IPS DF 19.7 (cell line): Measurements from ENCODE around the gene MLLT3.
A peak's percentile ranks its signal among the peaks of the same experiment; 100 is the strongest.
"Not testable (repeated sequence)": the region's sequence is repeated elsewhere in the genome, so short reads cannot be mapped to it uniquely, and the experiment has no call there.

ENCODE experiments used
- DNase-seq: peaks from one replicate; pipeline ENCODE4 v3.0.0-alpha.2; 2013; ENCODE audit warnings: low read depth, low spot score

The MLLT3 gene

GRCh38 chr9:20597862-20598261 lies 24.4 kb downstream of the MLLT3 start:
- DNase-seq, result no peak

DNA sequence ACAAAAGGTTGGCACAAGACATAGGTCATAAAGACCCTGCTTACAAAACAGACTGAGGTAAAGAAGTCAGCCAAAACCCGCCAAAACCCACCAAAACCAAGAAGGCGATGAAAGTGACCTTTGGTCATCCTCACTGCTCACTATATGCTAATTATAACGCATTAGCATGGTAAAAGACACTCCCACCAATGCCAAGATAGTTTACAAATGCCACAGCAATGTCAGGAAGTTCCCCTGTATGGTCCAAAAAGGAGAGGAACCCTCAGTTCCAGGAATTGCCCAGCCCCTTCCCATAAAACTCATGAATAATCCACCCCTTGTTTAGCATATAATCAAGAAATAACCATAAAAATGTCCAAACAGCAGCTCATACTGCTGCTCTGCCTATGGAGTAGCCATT lies 27.7 kb downstream of the MLLT3 start:
- DNase-seq, result no peak

GRCh38 chr9:20593537-20593936 lies 28.8 kb downstream of the MLLT3 start:
- DNase-seq, result no peak

DNA sequence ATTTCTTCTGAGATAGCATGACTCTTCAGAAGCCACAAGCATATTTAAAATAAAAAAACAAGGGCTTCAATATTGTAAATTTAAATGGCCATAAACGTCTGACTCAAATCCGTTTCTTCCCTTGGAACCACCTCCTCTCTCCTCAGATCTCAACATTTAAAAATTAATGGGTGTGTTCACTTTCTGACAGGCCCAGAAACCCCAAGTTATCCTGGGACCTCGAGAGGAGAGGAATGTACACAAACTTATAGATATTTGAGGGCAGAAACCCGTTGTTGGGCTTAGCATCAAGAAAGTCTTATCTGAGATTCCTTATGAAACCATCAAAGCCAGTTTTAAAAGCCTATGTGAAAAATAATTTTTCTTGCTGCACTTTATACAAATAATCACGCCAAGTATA lies 29.2 kb downstream of the MLLT3 start:
- DNase-seq, result no peak

DNA sequence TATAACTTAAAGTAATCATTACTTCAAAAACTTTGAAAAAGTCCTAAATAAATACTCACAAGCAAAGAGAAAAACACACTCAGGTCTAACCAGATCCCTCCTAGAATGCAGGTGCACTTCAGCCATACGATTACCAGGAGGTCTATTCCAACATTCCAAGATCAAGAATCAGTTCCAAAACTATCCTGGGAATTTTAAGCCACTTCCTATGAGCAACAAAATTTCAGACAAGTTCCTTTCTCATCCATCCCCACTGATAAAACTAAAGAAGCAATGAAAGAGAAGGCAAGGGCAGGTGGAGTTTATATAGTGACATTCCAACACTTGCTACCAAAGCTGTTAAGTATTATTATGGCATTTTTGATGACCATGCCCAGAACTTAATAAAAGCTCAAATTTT lies 29.6 kb downstream of the MLLT3 start:
- no peak for DNase-seq

GRCh38 chr9:20591223-20591622 lies 31.1 kb downstream of the MLLT3 start:
- DNase-seq, result no peak

DNA sequence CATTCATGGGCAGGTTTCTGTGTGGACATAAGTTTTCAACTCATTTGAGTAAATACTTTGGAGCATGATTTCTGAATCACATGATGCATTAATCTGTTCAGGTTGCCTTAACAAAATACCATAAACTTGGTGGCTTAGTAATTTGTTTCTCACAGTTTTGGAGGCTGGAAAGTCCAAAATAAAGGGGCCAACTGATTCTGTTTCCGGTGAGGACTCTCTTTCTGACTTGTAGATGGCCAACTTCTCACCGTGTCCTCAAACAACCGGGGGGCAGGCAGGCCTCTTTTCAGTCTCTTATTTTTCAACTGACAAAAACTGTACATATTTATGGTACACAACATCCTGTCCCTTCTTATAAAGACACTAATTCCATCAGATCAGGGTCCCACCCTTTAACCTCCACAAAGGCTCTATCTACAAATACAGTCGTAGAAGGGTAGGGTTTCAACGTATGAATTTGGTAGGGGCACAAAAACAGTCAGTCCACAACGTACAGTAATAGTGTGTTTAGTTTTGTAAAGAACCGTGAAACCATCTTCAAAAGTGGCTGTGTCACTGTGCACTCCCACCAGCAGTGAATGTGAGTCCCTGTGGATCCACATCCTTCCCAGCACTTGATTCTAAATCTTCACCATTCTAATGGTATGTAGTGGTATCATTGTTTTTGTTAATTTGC lies 37.2 kb downstream of the MLLT3 start:
- DNase-seq, result no peak

GRCh38 chr9:20583088-20583487 lies 39.2 kb downstream of the MLLT3 start:
- not testable (repeated sequence) for DNase-seq

- no peak for DNase-seq
These were observed 40.1 kb downstream of the MLLT3 start for GRCh38 chr9:20582150-20582549.

DNA sequence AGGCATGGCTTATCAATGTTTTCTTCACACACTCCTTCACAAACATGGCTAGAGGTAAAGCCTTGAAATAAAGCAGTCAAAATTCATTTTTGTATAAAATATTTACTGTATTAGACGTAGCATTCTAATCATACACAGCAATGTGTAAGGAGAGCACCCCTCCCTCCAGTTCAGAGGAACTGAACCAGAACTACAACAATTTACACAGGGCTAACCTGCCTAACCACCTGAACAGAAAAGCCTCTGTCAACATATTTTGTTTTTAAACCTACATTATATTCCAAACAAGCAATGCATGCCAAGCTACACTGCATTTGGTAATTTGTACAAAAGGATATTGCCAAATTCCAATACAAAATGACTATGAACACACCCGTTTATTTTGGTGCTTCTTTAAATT lies 41.6 kb downstream of the MLLT3 start:
- no peak for DNase-seq

DNA sequence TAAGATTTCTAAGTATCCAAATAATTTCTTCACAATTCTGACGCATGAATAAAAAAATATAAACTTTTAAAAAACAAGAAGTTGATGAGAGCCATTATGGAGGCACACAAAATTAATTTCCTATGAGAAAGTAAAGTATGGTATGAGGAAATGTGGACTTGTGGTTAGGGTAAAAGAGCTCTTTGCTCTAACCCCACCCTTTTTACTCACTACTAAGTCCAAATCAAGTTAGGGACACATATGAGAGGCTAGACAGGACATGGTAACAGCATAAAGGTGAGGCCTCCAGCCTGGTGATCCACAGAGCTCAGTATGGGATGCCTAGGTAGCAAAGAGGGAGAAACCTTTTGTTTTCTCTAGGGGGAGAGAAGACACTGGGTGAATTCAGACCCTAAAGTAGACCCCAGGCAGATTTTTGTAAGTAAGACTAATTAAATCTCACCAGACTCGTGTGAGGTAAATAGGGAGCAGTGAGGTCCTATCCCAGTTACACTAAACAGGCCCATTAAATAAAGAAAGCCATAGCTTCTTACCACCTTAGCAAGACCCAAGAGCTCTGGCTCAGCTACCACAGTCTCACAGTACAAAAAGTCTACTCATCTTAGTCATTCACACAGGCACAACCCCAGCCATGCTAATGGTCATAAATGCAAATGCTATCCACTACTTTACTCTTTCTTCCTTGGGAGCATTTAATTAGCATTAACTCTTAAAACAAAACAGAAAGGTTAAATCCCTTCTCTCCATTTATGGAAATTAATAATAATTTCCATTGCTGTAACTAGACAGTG lies 42.6 kb downstream of the MLLT3 start:
- DNase-seq, result no peak

DNA sequence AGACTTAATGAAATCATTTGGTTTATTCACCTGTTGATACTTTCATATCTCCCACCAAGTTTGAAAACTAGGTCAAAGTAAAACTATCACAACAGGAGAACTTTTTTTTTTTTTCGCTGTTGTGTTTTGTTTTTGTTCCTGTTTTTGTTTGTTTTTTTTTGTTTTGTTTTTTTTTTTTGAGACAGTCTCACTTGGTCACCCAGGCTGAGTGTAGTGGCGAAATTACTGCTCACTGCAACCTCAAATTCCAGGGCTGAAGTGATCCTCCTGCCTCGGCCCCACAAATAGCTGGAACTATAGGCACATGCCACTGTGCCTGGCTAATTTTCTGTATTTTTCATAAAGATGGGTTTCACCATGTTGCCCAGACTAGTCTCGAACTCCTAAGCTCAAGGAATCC lies 49.3 kb downstream of the MLLT3 start:
- DNase-seq, result no peak

GRCh38 chr9:20570756-20571155 lies 51.5 kb downstream of the MLLT3 start:
- no peak for DNase-seq

DNA sequence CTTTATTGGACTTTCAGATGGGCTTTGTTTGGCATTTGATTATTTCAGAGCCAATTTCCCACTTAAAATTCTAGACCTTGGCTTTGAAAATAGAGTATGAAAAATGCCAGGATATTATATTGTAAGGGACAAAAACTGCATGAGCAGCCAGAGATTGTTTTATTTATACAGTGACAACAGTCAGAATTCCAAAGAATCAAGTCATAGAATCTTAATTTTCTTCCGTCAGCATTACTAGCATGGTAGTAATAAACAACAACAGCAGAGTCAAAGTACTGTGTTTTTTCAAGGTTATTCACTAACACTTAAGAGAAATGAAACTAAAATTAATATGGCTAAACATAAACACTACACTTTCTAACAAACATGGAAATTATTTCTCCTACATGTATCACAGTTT lies 52.2 kb downstream of the MLLT3 start:
- no peak for DNase-seq

- DNase-seq, result no peak
These were observed 52.8 kb downstream of the MLLT3 start for GRCh38 chr9:20569525-20569924.

DNA sequence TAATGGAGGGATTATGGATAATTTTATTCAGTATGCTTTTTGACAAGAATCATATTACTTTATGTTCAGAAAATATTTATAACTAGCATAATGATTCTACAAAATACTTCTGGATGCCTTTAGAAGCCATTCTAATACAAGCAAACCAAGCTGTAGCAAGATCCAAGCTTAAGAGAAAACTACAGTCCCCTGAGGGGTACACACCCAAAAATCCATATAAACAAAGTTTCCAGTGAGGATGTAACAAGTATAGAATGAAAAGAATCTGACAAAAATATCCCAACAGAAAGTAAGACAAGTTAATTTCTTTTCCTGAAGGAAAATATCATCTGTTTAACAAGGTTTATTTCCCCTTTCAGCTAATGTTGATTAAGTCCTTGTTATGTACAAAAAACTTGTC lies 53.9 kb downstream of the MLLT3 start:
- no peak for DNase-seq

- no peak for DNase-seq
These were observed 55.9 kb downstream of the MLLT3 start for GRCh38 chr9:20566401-20566800.

- DNase-seq, result no peak
These were observed 57.6 kb downstream of the MLLT3 start for GRCh38 chr9:20564650-20565049.

- DNase-seq, result no peak
These were observed 58.4 kb downstream of the MLLT3 start for GRCh38 chr9:20563917-20564316.

DNA sequence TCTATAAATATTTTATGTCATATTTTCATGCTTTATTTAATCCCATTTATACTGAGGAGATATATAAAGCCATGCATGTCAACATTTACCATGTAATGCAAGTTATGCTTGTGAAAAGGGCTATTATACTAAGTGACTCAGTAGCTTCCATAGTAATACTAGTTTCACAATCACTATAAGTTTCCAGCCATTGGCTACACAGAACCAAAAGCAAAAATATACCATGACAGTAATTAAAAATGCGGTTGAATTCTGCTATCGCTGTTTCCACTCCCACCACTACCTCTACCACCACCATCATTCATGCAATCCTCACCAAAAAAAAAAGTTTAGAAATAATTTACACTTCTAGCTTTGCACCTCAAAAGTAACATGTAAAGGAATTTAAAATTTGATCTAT lies 60.2 kb downstream of the MLLT3 start:
- DNase-seq, result no peak

- DNase-seq, result no peak
These were observed 60.8 kb downstream of the MLLT3 start for GRCh38 chr9:20561531-20561930.

GRCh38 chr9:20559231-20559890 lies 62.9 kb downstream of the MLLT3 start:
- DNase-seq, result no peak

DNA sequence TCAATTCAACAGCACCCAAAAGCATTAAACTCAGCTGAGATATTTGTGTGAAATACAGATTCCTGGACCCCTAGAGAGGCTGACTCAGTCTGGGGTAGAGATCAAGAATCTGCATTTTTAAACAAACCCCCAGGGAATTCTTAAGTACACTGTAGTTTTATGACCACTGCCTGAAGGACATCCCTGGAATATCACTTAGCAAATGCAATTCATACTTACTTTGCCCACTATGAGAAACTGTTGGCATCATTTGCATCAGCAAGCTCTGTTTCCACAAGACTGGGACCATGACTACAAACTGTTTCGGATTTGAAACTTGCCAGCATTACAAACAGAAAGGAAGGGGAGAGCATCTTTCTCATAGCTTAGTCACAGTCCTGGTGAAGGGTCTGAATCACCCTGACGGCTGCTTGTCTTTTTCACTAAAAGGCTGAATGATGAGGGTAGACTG lies 63.7 kb downstream of the MLLT3 start:
- DNase-seq, result peak; percentile 20
